KMS-11 (cell line): Measurements from ENCODE around the gene QDPR.
"Not testable (repeated sequence)": the region's sequence is repeated elsewhere in the genome, so short reads cannot be mapped to it uniquely, and the experiment has no call there.

Experiments
- H2AFZ ChIP-seq: fragments of 200-600 bp; sonication (generic); 2 replicates; pipeline ENCODE4 v1.6.1; 2016; ENCODE audit warnings: antibody characterized with exemption, mixed run types, low read depth
- H3K27ac ChIP-seq: fragments of 200-600 bp; sonication (generic); 2 replicates; pipeline ENCODE4 v1.6.1; 2016; ENCODE audit warnings: mild to moderate bottlenecking, mixed run types
- H3K27me3 ChIP-seq: fragments of 200-600 bp; sonication (generic); 2 replicates; pipeline ENCODE4 v1.6.1; 2017; ENCODE audit warnings: mild to moderate bottlenecking, low read depth, mixed run types, moderate library complexity; ENCODE audit not compliant: insufficient read depth
- H3K36me3 ChIP-seq: fragments of 200-600 bp; sonication (generic); 2 replicates; pipeline ENCODE4 v1.6.1; 2017; ENCODE audit warnings: mild to moderate bottlenecking, mixed run types; ENCODE audit not compliant: insufficient read depth
- H3K4me1 ChIP-seq: fragments of 200-600 bp; sonication (generic); 2 replicates; pipeline ENCODE4 v1.6.1; 2016; ENCODE audit warnings: mild to moderate bottlenecking, low read depth, mixed run types; ENCODE audit not compliant: poor library complexity, severe bottlenecking
- H3K4me2 ChIP-seq: fragments of 200-600 bp; sonication (generic); 2 replicates; pipeline ENCODE4 v1.7.0; 2016; ENCODE audit warnings: mild to moderate bottlenecking, mixed run types
- H3K4me3 ChIP-seq: fragments of 200-600 bp; sonication (generic); IDR thresholded peaks from 2 replicates; pipeline ENCODE4 v1.6.1; 2017; ENCODE audit warnings: low read depth, low read length, mixed read lengths; ENCODE audit not compliant: insufficient read depth
- H3K79me2 ChIP-seq: fragments of 200-600 bp; sonication (generic); 2 replicates; pipeline ENCODE4 v1.6.1; 2016; ENCODE audit warnings: low read depth, mixed run types; ENCODE audit not compliant: insufficient read depth
- H3K9ac ChIP-seq: fragments of 200-600 bp; sonication (generic); 2 replicates; pipeline ENCODE4 v1.6.1; 2016; ENCODE audit warnings: mild to moderate bottlenecking, mixed run types
- H4K20me1 ChIP-seq: fragments of 200-600 bp; sonication (generic); 2 replicates; pipeline ENCODE4 v1.6.1; 2016; ENCODE audit warnings: mild to moderate bottlenecking, mixed run types; ENCODE audit not compliant: insufficient read depth
- CTCF ChIP-seq: fragments of 200-600 bp; sonication (generic); conservative IDR thresholded peaks from 2 replicates; pipeline ENCODE4 v1.6.1; 2017; ENCODE audit warnings: low read depth, mild to moderate bottlenecking, antibody characterized with exemption, low read length, moderate library complexity, mixed read lengths

Gene QDPR

GRCh38 chr4:17545374-17546140, 33.7 kb upstream of the QDPR start:
- no peak overlapping the region for H3K9ac ChIP-seq
- no peak overlapping the region for H3K4me3 ChIP-seq
- no peak overlapping the region for H3K27ac ChIP-seq
- no peaks in the 10 kb centered on the region for H3K36me3 ChIP-seq
- H3K4me1 ChIP-seq: peaks cover 10% of the 10 kb centered on the region
- H3K4me2 ChIP-seq: no peak overlapping the region
- no peaks in the 10 kb centered on the region for H3K27me3 ChIP-seq
- H4K20me1 ChIP-seq: no peaks in the 10 kb centered on the region
- H2AFZ ChIP-seq: no peak overlapping the region
- no peak for TF ChIP-seq CTCF
- no peaks in the 10 kb centered on the region for H3K79me2 ChIP-seq

- Histone ChIP-seq H3K4me2 (no peak overlapping the region), H3K27ac (no peak overlapping the region), H3K79me2 (no peaks in the 10 kb centered on the region), H3K36me3 (no peaks in the 10 kb centered on the region), H3K27me3 (no peaks in the 10 kb centered on the region), H4K20me1 (no peaks in the 10 kb centered on the region), H2AFZ (no peak overlapping the region), H3K9ac (no peak overlapping the region), H3K4me3 (no peak overlapping the region), H3K4me1 (peaks cover 2% of the 10 kb centered on the region)
- no peak for TF ChIP-seq CTCF
Measured at GRCh38 chr4:17544831-17545234, 32.9 kb upstream of the QDPR start.

DNA sequence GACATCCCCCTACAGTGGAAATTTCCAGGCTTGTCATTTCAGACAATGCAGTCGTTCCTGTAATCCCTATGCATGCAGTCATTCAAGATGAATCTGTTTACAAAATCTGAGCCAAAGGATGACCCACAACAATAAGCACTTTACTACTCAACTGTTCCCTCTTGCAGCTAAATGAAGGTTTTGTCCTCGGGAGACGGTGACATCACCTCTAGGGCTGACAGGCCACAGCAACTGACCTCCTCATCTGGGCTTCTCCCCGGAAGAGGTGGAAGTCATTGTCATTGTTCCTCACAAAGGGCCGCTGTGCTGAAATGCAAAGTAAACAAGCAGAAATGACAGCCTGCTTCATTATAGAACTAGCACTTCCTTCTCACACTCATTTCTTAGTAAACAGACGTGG, 32.3 kb upstream of the QDPR start:
- H3K4me2 ChIP-seq: no peak overlapping the region
- no peaks in the 10 kb centered on the region for H4K20me1 ChIP-seq
- no peak overlapping the region for H3K27ac ChIP-seq
- no peak overlapping the region for H3K4me3 ChIP-seq
- H3K9ac ChIP-seq: no peak overlapping the region
- no peak overlapping the region for H2AFZ ChIP-seq
- H3K36me3 ChIP-seq: no peaks in the 10 kb centered on the region
- TF ChIP-seq CTCF: no peak
- no peaks in the 10 kb centered on the region for H3K4me1 ChIP-seq
- H3K79me2 ChIP-seq: no peaks in the 10 kb centered on the region
- no peaks in the 10 kb centered on the region for H3K27me3 ChIP-seq

DNA sequence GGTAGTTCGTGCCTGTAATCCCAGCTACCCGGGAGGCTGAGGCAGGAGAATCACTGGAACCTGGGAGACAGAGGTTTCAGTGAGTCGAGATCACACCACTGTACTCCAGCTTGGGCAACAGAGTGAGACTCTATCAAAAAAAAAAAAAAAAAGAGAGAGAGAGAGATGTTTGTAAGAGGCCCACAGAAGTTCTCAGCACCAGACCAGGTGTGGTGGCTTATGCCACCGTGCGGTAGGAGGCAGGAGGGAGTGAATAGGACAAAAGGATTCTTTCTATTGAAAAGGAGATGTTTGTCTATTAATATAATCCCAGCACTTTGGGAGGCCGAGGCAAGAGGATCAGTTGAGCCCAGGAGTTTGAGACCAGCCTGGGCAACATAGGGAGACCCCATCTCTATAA, 25.2 kb upstream of the QDPR start:
- not testable (repeated sequence) for H3K79me2 ChIP-seq, H3K4me3 ChIP-seq, H3K9ac ChIP-seq, H3K27me3 ChIP-seq, H3K27ac ChIP-seq, H3K4me2 ChIP-seq, H4K20me1 ChIP-seq, H2AFZ ChIP-seq, H3K36me3 ChIP-seq
- peaks cover 36% of the 10 kb centered on the region for H3K4me1 ChIP-seq

DNA sequence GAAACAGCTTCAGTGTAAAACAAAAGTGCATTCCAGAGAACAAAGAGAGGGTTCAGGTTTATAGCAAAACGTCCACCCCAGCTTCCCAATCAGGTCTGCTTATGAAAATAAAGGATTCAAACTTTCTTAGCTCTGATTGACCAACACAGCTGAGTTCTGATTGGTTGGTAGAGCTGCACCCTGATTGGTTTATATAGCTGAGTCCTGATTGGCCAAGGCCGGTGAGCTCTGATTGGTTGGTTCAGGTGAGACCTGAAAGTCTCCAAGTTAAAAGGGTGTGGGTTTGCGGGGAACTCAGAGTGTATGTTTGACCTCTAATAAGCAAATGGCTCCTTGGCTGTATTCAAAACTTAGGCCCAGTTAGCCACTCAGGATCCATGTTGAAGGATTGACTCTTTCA, 24.0 kb upstream of the QDPR start:
- Histone ChIP-seq H3K4me2 (peak overlapping the region; percentile 79), H2AFZ (peak overlapping the region; percentile 66), H3K27me3 (no peaks in the 10 kb centered on the region), H3K36me3 (no peaks in the 10 kb centered on the region), H3K79me2 (no peaks in the 10 kb centered on the region), H3K27ac (peak overlapping the region; percentile 91), H3K4me1 (peaks cover 48% of the 10 kb centered on the region), H3K4me3 (no peak overlapping the region), H3K9ac (peak overlapping the region; percentile 70; the same call in 1 of the 2 replicates), H4K20me1 (no peaks in the 10 kb centered on the region)
- TF ChIP-seq CTCF: no peak
